GM20431 (cell line): ENCODE data around the gene SAFB.

Experiments used
- in situ Hi-C: fragments of 300-500 bp; cut with MseI, MboI; formaldehyde crosslinking; loops from one replicate; pipeline ENCODE4 v1.15.0; 2020; ENCODE audit warnings: low sequenced_read_pairs; ENCODE audit not compliant: unreplicated experiment

Gene SAFB

GRCh38 chr19:5711025-5711424, 88.1 kb downstream of the SAFB start:
- in situ Hi-C loops: no loop called here

- in situ Hi-C loops: no loop called here
Observed at GRCh38 chr19:5711713-5712161, 88.9 kb downstream of the SAFB start.

- in situ Hi-C loops: no loop called here
Observed at GRCh38 chr19:5713228-5713627, 90.3 kb downstream of the SAFB start.

- in situ Hi-C loops: no loop called here
Observed at GRCh38 chr19:5714816-5715215, 91.9 kb downstream of the SAFB start.

- in situ Hi-C loops: no loop called here
Observed at GRCh38 chr19:5717215-5717935, 94.5 kb downstream of the SAFB start.
